H9 (cell line): ENCODE data around the gene SLC24A1. TPM values are rescaled to one million over a fixed set of nuclear protein-coding genes. Genes with fewer than 3 reads are reported as not detected.

Experiments used
- DNase-seq: peaks from one replicate; pipeline ENCODE4 v3.0.0-alpha.2; 2017
- H2AFZ ChIP-seq: one replicate; pipeline ENCODE4 v1.6.1; 2013; ENCODE audit warnings: mild to moderate bottlenecking, low read length, control low read depth, moderate library complexity
- H2AK5ac ChIP-seq: 2 replicates; pipeline ENCODE4 v1.6.1; 2013; ENCODE audit warnings: low read length, control low read depth, mixed read lengths; ENCODE audit not compliant: insufficient read length
- H2BK120ac ChIP-seq: one replicate; pipeline ENCODE4 v1.6.1; 2013; ENCODE audit warnings: low read depth, mild to moderate bottlenecking, low read length, control low read depth, inconsistent platforms; ENCODE audit not compliant: poor library complexity, severe bottlenecking
- H2BK12ac ChIP-seq: 2 replicates; pipeline ENCODE4 v1.6.1; 2013; ENCODE audit warnings: low read length, control low read depth, mixed read lengths, low read depth; ENCODE audit not compliant: insufficient read length
- H2BK15ac ChIP-seq: 2 replicates; pipeline ENCODE4 v1.6.1; 2013; ENCODE audit warnings: low read depth, low read length, control low read depth
- H2BK20ac ChIP-seq: one replicate; pipeline ENCODE4 v1.6.1; 2013; ENCODE audit warnings: low read depth, mild to moderate bottlenecking, low read length, control low read depth, inconsistent platforms; ENCODE audit not compliant: poor library complexity, severe bottlenecking
- H2BK5ac ChIP-seq: 2 replicates; pipeline ENCODE4 v1.6.1; 2013; ENCODE audit warnings: low read length, control low read depth, mixed read lengths; ENCODE audit not compliant: insufficient read length
- H3K14ac ChIP-seq: 2 replicates; pipeline ENCODE4 v1.6.1; 2013; ENCODE audit warnings: low read length, control low read depth; ENCODE audit not compliant: insufficient read depth
- H3K18ac ChIP-seq: 2 replicates; pipeline ENCODE4 v1.6.1; 2013; ENCODE audit warnings: low read depth, mild to moderate bottlenecking, mixed read lengths, low read length, control low read depth; ENCODE audit not compliant: insufficient read length
- H3K23ac ChIP-seq: 2 replicates; pipeline ENCODE4 v1.6.1; 2013; ENCODE audit warnings: low read length, control low read depth, mixed read lengths, low read depth; ENCODE audit not compliant: insufficient read length
- H3K23me2 ChIP-seq: 2 replicates; pipeline ENCODE4 v1.6.1; 2013; ENCODE audit warnings: low read depth, mild to moderate bottlenecking, mixed read lengths, low read length, control low read depth; ENCODE audit not compliant: insufficient read length, poor library complexity, severe bottlenecking
- H3K27ac ChIP-seq: 2 replicates; pipeline ENCODE4 v1.5.1; 2013; ENCODE audit warnings: low read length, control low read depth, mixed read lengths, low read depth; ENCODE audit not compliant: insufficient read length
- H3K27me3 ChIP-seq: 2 replicates; pipeline ENCODE4 v1.6.1; 2013; ENCODE audit warnings: low read length, control low read depth, inconsistent platforms; ENCODE audit not compliant: insufficient read depth
- H3K4ac ChIP-seq: 2 replicates; pipeline ENCODE4 v1.6.1; 2013; ENCODE audit warnings: low read depth, mild to moderate bottlenecking, control low read depth, inconsistent platforms, low read length, moderate library complexity
- H3K4me1 ChIP-seq: 2 replicates; pipeline ENCODE4 v1.6.1; 2013; ENCODE audit warnings: low read length, control low read depth, inconsistent platforms; ENCODE audit not compliant: insufficient read depth
- H3K4me2 ChIP-seq: 2 replicates; pipeline ENCODE4 v1.6.1; 2013; ENCODE audit warnings: low read length, control low read depth, mixed read lengths; ENCODE audit not compliant: insufficient read length, insufficient read depth
- H3K56ac ChIP-seq: 2 replicates; pipeline ENCODE4 v1.6.1; 2013; ENCODE audit warnings: low read depth, mild to moderate bottlenecking, mixed read lengths, low read length, control low read depth; ENCODE audit not compliant: insufficient read length
- H3K79me1 ChIP-seq: 2 replicates; pipeline ENCODE4 v1.6.1; 2013; ENCODE audit warnings: low read depth, mild to moderate bottlenecking, moderate library complexity, low read length, control low read depth, inconsistent platforms; ENCODE audit not compliant: insufficient read depth, poor library complexity, severe bottlenecking
- H3K79me2 ChIP-seq: 2 replicates; pipeline ENCODE4 v1.6.1; 2013; ENCODE audit warnings: low read length, control low read depth, inconsistent platforms; ENCODE audit not compliant: insufficient read depth
- H3K9ac ChIP-seq: 2 replicates; pipeline ENCODE4 v1.6.1; 2013; ENCODE audit warnings: low read length, control low read depth, mixed read lengths; ENCODE audit not compliant: insufficient read length; ENCODE audit errors: extremely low read depth
- H3K9me3 ChIP-seq: one replicate; pipeline ENCODE4 v1.6.1; 2013; ENCODE audit warnings: low read depth, low read length, inconsistent platforms; ENCODE audit not compliant: control insufficient read depth
- H3T11ph ChIP-seq: one replicate; pipeline ENCODE4 v1.6.1; 2013; ENCODE audit warnings: mild to moderate bottlenecking, low read length, control low read depth, inconsistent platforms
- H4K20me1 ChIP-seq: one replicate; pipeline ENCODE4 v1.6.1; 2013; ENCODE audit not compliant: control insufficient read depth, insufficient read length, insufficient read depth
- H4K5ac ChIP-seq: 2 replicates; pipeline ENCODE4 v1.6.1; 2013; ENCODE audit warnings: low read depth, mild to moderate bottlenecking, mixed read lengths, low read length, control low read depth; ENCODE audit not compliant: insufficient read length
- H4K8ac ChIP-seq: replicated peaks from 2 replicates; pipeline ENCODE4 v1.6.1; 2013; ENCODE audit warnings: low read length, control low read depth, mixed read lengths, low read depth; ENCODE audit not compliant: insufficient read length
- H4K91ac ChIP-seq: 2 replicates; pipeline ENCODE4 v1.6.1; 2013; ENCODE audit warnings: low read depth, mild to moderate bottlenecking, moderate library complexity, mixed read lengths, low read length, control low read depth; ENCODE audit not compliant: insufficient read length
- H3K27ac Mint-ChIP-seq, 3 experiments: 2 replicates in 2 of 3; 3 replicates in 1 of 3; pipeline ENCODE4 v1.8.0; 2020 to 2021; ENCODE audit warnings: mixed read lengths in 3 of 3, mild to moderate bottlenecking in 1 of 3, moderate library complexity in 1 of 3
- H3K27me3 Mint-ChIP-seq: 2 replicates; pipeline ENCODE4 v1.8.0; 2021; ENCODE audit warnings: low read depth, mild to moderate bottlenecking, moderate library complexity, mixed read lengths
- H3K36me3 Mint-ChIP-seq, 3 experiments: 2 replicates in 2 of 3; 3 replicates in 1 of 3; pipeline ENCODE4 v1.8.0; 2020 to 2021; ENCODE audit warnings: low read depth in 3 of 3, mixed read lengths in 3 of 3; ENCODE audit not compliant: insufficient read depth in 1 of 3
- H3K4me1 Mint-ChIP-seq, 2 experiments: 2 replicates each; pipeline ENCODE4 v1.8.0; 2020; ENCODE audit warnings: mixed read lengths in 2 of 2
- H3K4me3 Mint-ChIP-seq, 2 experiments: 2 replicates in 1 of 2; 3 replicates in 1 of 2; pipeline ENCODE4 v1.8.0; 2020 to 2021; ENCODE audit warnings: mild to moderate bottlenecking in 2 of 2, mixed read lengths in 2 of 2, moderate library complexity in 1 of 2
- H3K9me3 Mint-ChIP-seq, 2 experiments: 2 replicates in 1 of 2; 3 replicates in 1 of 2; pipeline ENCODE4 v1.8.0; 2020; ENCODE audit warnings: mild to moderate bottlenecking in 2 of 2, mixed read lengths in 2 of 2, moderate library complexity in 1 of 2
- WGBS: extraction: QIAGEN DNeasy Blood & Tissue Kit; methylation state at CpG from one replicate; pipeline ENCODE4 v1.1.7; 2013; ENCODE audit warnings: missing lambda C conversion rate, low lambda C conversion rate, mixed read lengths; ENCODE audit not compliant: insufficient read length; ENCODE audit errors: extremely low coverage; 5-methylcytosine and 5-hydroxymethylcytosine counted together
- total RNA-seq: library from RNA; stranded (reverse); gene quantifications from 2 replicates; pipeline ENCODE4 v1.2.1, GENCODE V29; 2021
- TF ChIP-seq, protein P1 (sequence below): fragments of 200-600 bp; sonication (generic); conservative IDR thresholded peaks from 3 replicates; pipeline ENCODE4 v1.8.0; 2021; ENCODE audit warnings: antibody characterized with exemption, mild to moderate bottlenecking

Gene SLC24A1
- total RNA-seq, 1 experiment from 2014 or later: 8.6 TPM

DNA sequence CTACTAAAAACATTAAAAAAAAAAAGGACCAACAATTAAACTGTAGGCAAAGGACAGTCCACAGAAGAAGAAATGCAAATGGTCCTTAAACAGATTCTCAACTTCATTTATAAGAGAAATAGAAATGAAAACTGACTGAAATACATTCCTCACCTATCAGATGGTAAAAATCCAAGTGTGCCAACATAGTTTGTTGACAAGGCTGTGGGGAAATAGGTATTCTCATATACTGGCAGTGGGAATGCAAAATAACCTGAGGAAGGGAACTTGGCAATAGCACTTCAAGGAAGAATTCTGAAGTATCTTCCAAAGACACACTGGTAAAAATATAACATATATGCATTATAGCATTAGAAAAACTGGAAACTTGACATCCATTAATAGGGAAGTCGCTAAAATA, 53.8 kb downstream of the SLC24A1 start:
- H3K79me2 ChIP-seq: no peaks in the 10 kb centered on the region
- H3K9ac ChIP-seq: no peak overlapping the region
- no peak overlapping the region for H2AFZ ChIP-seq
- no peaks in the 10 kb centered on the region for H3K36me3 Mint-ChIP-seq
- H2BK12ac ChIP-seq: no peak overlapping the region
- no peaks in the 10 kb centered on the region for H4K20me1 ChIP-seq
- no peak overlapping the region for H2BK5ac ChIP-seq
- H3K4me1 ChIP-seq: no peaks in the 10 kb centered on the region
- H3K14ac ChIP-seq: no peak overlapping the region
- H3K4me1 Mint-ChIP-seq: no peaks in the 10 kb centered on the region
- no peak overlapping the region for H3K23ac ChIP-seq
- no peak overlapping the region for H3T11ph ChIP-seq
- DNase-seq: no peak
- H3K56ac ChIP-seq: no peak overlapping the region
- H2BK15ac ChIP-seq: no peak overlapping the region
- H3K9me3 ChIP-seq: no peaks in the 10 kb centered on the region
- H3K27ac ChIP-seq: no peak overlapping the region
- TF ChIP-seq, protein P1, sequence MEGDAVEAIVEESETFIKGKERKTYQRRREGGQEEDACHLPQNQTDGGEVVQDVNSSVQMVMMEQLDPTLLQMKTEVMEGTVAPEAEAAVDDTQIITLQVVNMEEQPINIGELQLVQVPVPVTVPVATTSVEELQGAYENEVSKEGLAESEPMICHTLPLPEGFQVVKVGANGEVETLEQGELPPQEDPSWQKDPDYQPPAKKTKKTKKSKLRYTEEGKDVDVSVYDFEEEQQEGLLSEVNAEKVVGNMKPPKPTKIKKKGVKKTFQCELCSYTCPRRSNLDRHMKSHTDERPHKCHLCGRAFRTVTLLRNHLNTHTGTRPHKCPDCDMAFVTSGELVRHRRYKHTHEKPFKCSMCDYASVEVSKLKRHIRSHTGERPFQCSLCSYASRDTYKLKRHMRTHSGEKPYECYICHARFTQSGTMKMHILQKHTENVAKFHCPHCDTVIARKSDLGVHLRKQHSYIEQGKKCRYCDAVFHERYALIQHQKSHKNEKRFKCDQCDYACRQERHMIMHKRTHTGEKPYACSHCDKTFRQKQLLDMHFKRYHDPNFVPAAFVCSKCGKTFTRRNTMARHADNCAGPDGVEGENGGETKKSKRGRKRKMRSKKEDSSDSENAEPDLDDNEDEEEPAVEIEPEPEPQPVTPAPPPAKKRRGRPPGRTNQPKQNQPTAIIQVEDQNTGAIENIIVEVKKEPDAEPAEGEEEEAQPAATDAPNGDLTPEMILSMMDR: no peak
- no CpG with 5 or more reads among the region's 1 CpG for WGBS
- H3K27me3 Mint-ChIP-seq: no peaks in the 10 kb centered on the region
- no peak overlapping the region for H3K4ac ChIP-seq
- H3K18ac ChIP-seq: no peak overlapping the region
- H3K4me2 ChIP-seq: no peak overlapping the region
- no peak overlapping the region for H4K5ac ChIP-seq
- no peaks in the 10 kb centered on the region for H3K27me3 ChIP-seq
- no peak overlapping the region for H3K27ac Mint-ChIP-seq
- no peaks in the 10 kb centered on the region for H3K9me3 Mint-ChIP-seq
- no peak overlapping the region for H3K4me3 Mint-ChIP-seq
- no peaks in the 10 kb centered on the region for H3K79me1 ChIP-seq
- no peaks in the 10 kb centered on the region for H3K23me2 ChIP-seq
- no peak overlapping the region for H2BK20ac ChIP-seq
- no peak overlapping the region for H2AK5ac ChIP-seq
- H2BK120ac ChIP-seq: no peak overlapping the region
- H4K8ac ChIP-seq: no peak overlapping the region
- no peak overlapping the region for H4K91ac ChIP-seq
